Cerebellar nuclear complex (tissue), 1 donor: Measurements from ENCODE around the gene SKP2.
A peak's percentile ranks its signal among the peaks of the same experiment; 100 is the strongest.
"Not testable (repeated sequence)": the region's sequence is repeated elsewhere in the genome, so short reads cannot be mapped to it uniquely, and the experiment has no call there.

Source experiments
- DNase-seq, 2 experiments: peaks; one replicate each; lab custom pipeline; 2025; lab: John Stamatoyannopoulos, UW

The SKP2 gene

GRCh38 chr5:36151434-36152323 is at the start of gene SKP2, which contains the start of gene LMBRD2:
Gene SKP2, plus strand, starts transcription at chr5:36152111. Its CDS starts 152 bp downstream, at chr5:36152263.
Gene LMBRD2, minus strand, starts transcription at chr5:36151887. Its CDS starts 8,538 bp downstream, at chr5:36143349.
- DNase-seq: peak; percentile 88 to 98

- no peak for DNase-seq
Measured at GRCh38 chr5:36105819-36106218, 46.1 kb upstream of the SKP2 start.

GRCh38 chr5:36108758-36109460 is 43.0 kb upstream of the SKP2 start:
- DNase-seq: no peak

DNA sequence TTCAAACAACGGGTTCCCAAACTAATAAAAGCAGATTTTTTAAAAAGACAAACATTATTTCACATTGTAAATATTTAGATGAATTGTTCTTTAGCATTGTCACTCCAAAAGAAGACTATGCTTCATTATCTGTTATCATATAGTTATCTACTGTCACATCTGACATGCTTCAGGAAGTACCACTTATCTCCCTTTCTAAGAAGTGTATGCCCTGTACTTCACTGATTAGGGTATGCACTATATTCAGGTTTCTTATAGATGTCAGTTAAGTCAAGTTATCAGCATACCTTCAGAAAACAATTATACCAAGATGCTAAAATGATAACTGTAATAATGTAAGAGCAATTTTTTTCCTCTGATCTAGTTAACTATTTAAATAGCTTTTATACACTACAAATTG is 40.7 kb upstream of the SKP2 start:
- DNase-seq: no peak

- DNase-seq: no peak
Measured at GRCh38 chr5:36125868-36126267, 26.0 kb upstream of the SKP2 start.

- DNase-seq: no peak
Measured at GRCh38 chr5:36128795-36129194, 23.1 kb upstream of the SKP2 start.

DNA sequence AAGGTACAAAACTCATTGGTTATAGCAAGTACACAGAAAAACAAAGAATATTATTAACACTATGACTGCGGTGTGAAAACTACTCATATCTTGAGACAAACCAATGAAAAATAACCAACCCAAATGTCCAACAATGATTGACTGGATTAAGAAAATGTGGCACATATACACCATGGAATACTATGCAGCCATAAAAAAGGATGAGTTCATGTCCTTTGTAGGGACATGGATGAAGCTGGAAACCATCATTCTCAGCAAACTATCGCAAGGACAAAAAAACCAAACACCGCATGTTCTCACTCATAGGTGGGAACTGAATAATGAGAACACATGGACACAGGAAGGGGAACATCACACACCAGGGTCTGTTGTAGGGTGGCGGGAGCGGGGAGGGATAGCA is 22.2 kb upstream of the SKP2 start:
- DNase-seq: not testable (repeated sequence)

DNA sequence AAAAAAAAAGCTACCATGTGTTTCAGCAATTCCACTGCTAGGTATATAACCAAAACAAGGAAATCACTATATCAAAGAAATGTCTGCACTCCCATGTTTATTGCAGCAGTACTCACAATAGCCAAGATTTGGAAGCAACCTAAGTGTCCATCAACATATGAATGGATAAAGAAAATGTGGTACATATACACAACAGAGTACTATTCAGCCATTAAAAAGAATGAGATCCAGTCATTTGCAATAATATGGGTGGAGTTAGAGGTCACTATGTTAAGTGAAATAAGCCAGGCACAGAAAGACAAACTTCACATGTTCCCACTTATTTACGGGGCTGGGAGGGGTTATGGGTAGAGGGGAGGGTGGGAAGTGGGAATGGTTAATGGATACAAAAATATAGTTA is 18.9 kb upstream of the SKP2 start:
- DNase-seq: not testable (repeated sequence)

- no peak for DNase-seq
Measured at GRCh38 chr5:36135988-36136387, 15.9 kb upstream of the SKP2 start.

DNA sequence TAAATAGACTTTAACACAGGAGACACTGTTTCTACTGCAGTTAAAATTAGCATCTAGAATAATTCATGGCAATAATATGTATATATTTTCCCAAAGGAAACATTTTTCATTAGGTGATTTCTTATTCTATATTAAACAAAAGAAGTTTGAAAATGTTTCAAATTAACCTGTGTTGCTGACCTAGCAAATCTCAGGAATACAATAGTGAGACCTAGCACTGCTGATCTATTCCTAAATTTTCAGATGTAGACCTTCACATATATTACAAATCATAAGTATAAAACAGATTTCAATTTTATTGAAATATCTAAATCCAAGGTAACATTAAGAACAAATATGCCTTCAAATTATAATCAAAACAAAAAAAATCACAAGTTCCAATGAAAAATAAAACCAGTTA is 15.3 kb upstream of the SKP2 start:
- DNase-seq: no peak

DNA sequence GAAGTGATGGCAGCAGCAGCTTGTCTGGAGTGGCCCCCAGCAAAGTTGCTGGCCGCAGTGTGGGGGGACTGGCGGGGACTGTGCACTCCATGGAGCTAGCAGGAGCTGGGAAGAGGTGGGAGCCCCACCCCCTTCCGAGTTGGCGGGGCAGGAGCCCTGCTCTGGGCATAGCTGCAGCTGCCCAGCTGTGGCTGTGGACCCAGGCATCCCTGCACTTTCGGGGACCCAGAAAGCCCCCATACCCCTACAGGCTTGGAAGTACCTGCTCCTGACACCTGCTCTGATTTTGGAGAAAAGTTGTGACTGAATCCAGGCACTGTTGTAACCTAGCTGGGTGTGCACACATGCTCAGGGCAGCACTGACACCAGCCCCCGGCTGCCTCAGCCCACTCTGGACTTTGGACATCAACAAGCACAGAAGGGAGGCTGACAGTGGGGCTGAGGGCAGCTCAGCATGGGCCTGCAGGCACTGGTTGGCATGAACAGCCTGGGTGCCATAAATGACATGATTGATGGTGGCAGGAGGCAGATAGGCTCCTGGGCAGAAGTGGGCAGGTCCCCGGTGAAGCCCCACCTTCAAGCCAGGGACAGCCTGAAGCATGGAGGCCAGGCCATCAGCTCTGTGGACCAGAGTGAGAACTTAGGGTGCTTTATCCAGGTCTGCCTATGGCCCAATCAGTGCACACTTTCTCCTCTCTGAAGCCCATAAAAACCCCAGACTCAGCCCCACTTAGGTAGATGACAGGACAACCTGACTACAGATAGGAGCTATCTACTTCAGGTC is 12.8 kb upstream of the SKP2 start:
- no peak for DNase-seq

DNA sequence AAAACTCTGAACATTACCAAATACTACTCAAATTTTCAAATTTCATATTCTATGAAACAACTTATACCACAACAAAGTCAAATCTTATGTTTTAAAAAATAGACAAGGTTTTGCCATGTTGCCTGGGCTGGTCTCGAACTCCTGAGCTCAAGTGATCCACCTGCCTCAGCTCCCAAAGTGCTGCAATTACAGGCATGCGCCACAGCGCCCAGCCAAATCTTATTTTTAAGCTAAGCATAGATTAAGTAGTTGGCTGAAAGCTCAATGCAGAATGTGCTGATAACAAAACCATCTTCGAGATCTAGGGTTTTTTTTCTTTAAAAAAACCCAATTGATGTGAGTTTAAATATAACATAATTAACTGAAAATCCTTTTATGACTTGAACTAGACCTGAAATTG is 6.6 kb upstream of the SKP2 start:
- DNase-seq: no peak

DNA sequence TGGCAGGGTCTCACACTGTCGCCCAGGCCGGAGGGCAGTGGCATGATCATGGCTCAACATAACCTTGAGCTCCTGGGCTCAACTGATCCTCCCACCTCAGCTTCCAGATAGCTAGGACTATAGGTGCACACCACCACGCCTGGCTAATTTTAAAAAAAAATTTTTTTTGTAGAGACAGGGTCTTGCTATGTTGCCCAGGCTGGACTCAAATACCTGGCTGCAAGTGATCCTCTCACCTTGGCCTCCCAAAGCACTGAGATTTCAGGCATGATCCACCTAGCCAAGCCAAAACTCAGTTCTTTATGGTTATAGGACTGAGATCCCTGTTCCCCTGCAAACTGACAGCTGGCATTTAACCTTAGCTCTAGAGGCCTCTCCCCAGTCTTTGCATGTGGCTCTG is 5.5 kb upstream of the SKP2 start:
- no peak for DNase-seq

- no peak for DNase-seq
Measured at GRCh38 chr5:36147681-36148080, 4.2 kb upstream of the SKP2 start.

- DNase-seq: no peak
Measured at GRCh38 chr5:36150676-36151433, 1.1 kb upstream of the SKP2 start.

DNA sequence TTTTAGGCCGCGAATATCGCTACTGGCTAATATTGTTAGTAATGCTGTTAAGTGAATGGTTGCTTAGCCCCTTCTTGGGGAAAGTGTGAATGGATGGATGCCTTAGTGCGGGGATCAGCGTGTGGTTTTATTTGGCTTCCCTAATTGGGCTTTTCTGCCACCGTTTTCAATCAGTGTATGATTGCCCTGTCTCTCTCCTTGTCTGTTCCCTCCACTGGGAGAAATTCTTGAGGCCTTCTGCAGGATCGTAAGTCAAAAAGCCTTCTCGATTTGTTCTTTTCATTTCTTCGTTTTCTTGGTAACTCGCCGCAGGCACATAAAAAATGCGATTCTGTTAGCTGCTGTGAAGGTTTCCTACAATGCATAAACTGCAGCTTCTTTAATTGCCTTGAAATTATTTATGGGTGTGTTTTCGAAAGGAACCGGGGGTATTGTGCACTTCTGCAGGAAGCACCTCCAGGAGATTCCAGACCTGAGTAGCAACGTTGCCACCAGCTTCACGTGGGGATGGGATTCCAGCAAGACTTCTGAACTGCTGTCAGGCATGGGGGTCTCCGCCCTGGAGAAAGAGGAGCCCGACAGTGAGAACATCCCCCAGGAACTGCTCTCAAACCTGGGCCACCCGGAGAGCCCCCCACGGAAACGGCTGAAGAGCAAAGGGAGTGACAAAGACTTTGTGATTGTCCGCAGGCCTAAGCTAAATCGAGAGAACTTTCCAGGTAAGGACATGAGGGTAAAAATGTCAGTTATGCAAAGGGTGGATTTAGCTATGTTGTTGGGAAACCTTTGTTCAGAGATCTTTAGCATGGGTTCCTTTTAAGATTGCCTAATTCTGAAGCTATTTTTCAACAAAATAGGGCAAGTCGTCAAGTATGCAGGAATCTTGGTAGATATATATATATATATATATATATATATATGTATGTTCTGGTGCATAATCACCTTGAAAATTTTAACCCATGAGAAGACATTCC is 700 bp downstream of the SKP2 start:
- no peak for DNase-seq

DNA sequence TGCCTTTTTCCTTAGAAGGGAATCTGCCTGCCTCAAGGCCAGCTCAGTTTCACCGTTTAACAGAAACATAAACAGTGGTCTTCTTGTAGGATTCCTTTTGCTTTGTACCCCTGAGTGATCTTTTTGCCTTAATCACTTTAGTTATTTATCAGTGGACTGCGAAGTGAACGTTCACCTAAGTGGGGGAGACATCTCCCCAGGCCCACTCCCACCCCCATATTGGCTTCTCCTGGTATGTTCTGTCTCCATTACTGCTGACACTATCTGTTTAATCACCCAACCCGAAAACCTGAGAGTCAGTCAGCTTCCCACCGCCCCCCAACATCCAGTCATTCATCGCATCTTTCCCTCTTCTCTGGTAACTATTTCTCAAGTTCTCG is 1.4 kb downstream of the SKP2 start:
- DNase-seq: no peak

- DNase-seq: no peak
Measured at GRCh38 chr5:36153726-36154125, 1.8 kb downstream of the SKP2 start.

DNA sequence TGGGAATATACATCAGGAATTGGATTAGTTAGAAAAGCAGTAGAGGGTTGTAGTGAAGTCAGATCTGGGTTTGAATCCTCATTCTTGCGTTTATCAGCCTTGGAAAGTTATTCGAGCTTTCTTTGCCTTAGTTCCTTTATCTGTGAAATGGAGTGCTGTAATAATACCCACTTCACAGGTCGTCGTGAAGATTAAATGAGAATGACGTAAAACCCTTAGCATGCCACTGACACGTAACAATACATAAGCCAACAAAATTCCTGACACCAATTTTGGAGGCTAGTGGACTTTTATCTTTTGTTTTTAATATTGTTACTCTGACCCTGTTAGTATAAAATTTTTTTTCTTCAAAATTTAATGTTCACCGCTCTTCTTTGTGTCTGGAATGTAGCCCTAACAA is 3.4 kb downstream of the SKP2 start:
- no peak for DNase-seq

GRCh38 chr5:36156121-36156601 is 4.2 kb downstream of the SKP2 start:
- no peak for DNase-seq
